ENCODE measurements around the gene PARD3.

- TF ChIP-seq CTCF (IDR thresholded peaks at IDR 0.05; ENCODE audit: extremely low read depth in 1 of 2, insufficient read depth in 1 of 2, low read depth in 1 of 2, low read length in 2 of 2) = no peak
- TF ChIP-seq POLR2A (IDR thresholded peaks at IDR 0.05; ENCODE audit: low read depth, low read length) = no peak
- no peak for TF ChIP-seq EZH2 (IDR thresholded peaks at IDR 0.05; ENCODE audit: borderline replicate concordance, low read depth, low read length, severe bottlenecking)
- TF ChIP-seq POLR2AphosphoS5 (IDR thresholded peaks at IDR 0.05; ENCODE audit: insufficient read depth, low read depth, low read length) = no peak
- TF ChIP-seq GATA2 (IDR thresholded peaks at IDR 0.05; ENCODE audit: insufficient read depth, insufficient read length, low read depth, low read length) = no peak
- TF ChIP-seq MAX (IDR thresholded peaks at IDR 0.05; ENCODE audit: insufficient read depth, insufficient read length) = no peak
- TF ChIP-seq MYC (IDR thresholded peaks at IDR 0.05; ENCODE audit: low read depth, low read length) = no peak
- no peak for TF ChIP-seq JUN (IDR thresholded peaks at IDR 0.05; ENCODE audit: borderline replicate concordance, insufficient read depth, insufficient read length, low read depth)
These were observed 345.6 kb downstream of the PARD3 start for GRCh38 chr10:34469446-34469845.
